Midbrain (tissue), 1 donor: ENCODE results near the gene VPS72.

Experiments
- DNase-seq: peaks from one replicate; lab custom pipeline; 2025; lab: John Stamatoyannopoulos, UW

The VPS72 gene

GRCh38 chr1:151144474-151145303 lies 45.3 kb downstream of the VPS72 start:
- DNase-seq, result no peak

- DNase-seq, result no peak
Measured at GRCh38 chr1:151143986-151144385, 46.0 kb downstream of the VPS72 start.

GRCh38 chr1:151143057-151143435 lies 47.0 kb downstream of the VPS72 start:
- DNase-seq, result no peak

- DNase-seq, result no peak
Measured at GRCh38 chr1:151142411-151143056, 47.5 kb downstream of the VPS72 start.

GRCh38 chr1:151137789-151138188 lies 52.2 kb downstream of the VPS72 start:
- no peak for DNase-seq

- no peak for DNase-seq
Measured at GRCh38 chr1:151135433-151136385, 54.3 kb downstream of the VPS72 start.

- DNase-seq, result no peak
Measured at GRCh38 chr1:151134991-151135390, 55.0 kb downstream of the VPS72 start.

GRCh38 chr1:151134396-151134795 lies 55.6 kb downstream of the VPS72 start:
- no peak for DNase-seq

GRCh38 chr1:151133018-151133806 lies 56.8 kb downstream of the VPS72 start:
- no peak for DNase-seq

GRCh38 chr1:151132335-151133017 lies 57.5 kb downstream of the VPS72 start:
- DNase-seq, result no peak

GRCh38 chr1:151131701-151132334 lies 58.2 kb downstream of the VPS72 start:
- no peak for DNase-seq

GRCh38 chr1:151130987-151131586 lies 58.9 kb downstream of the VPS72 start:
- peak; percentile 65 for DNase-seq

- DNase-seq, result no peak
Measured at GRCh38 chr1:151128800-151129199, 61.2 kb downstream of the VPS72 start.
